Panc1 (cell line): ENCODE results near the gene PEX5. TPM values are rescaled to one million over a fixed set of nuclear protein-coding genes. Genes with fewer than 3 reads are reported as not detected.

Experiments used
- ATAC-seq: fragments of 200-7000 bp; cut with Tn5 transposase; 2 replicates; pipeline ENCODE4 v1.9.1; 2020; ENCODE audit warnings: mild to moderate bottlenecking, moderate library complexity
- BruUV-seq: library from RNA; stranded (reverse); fragments of 400-500 nt; replicated peaks from 2 replicates; lab custom pipeline; 2021; lab: Mats Ljungman, UMichigan
- CTCF ChIA-PET: fragments of 300-600 bp; sonication (Branson Sonifier 250); formaldehyde crosslinking; loops from one replicate; lab custom pipeline; 2022; ENCODE audit warnings: antibody characterized with exemption; lab: Charles Lee
- POLR2A ChIA-PET: fragments of 300-600 bp; sonication (Branson Sonifier 250); formaldehyde crosslinking; loops from one replicate; lab custom pipeline; 2022; ENCODE audit warnings: antibody characterized with exemption; lab: Charles Lee
- DNase-seq: peaks from one replicate; pipeline ENCODE4 v3.0.0-alpha.2; 2010; ENCODE audit warnings: low read depth, low spot score
- H3K27ac ChIP-seq: 2 replicates; pipeline ENCODE4 v1.5.1; 2011; ENCODE audit warnings: mild to moderate bottlenecking, low read length, inconsistent platforms
- H3K27me3 ChIP-seq: fragments of 200-500 bp; sonication (Bioruptor generic); 2 replicates; pipeline ENCODE4 v1.6.0; 2014; ENCODE audit warnings: low read length, inconsistent platforms; ENCODE audit not compliant: control insufficient read depth, insufficient read depth
- H3K36me3 ChIP-seq: fragments of 200-500 bp; sonication (Bioruptor generic); 2 replicates; pipeline ENCODE4 v1.5.1; 2014; ENCODE audit warnings: inconsistent platforms, mild to moderate bottlenecking, low read length, moderate library complexity; ENCODE audit not compliant: control insufficient read depth, insufficient read depth
- H3K4me1 ChIP-seq: 2 replicates; pipeline ENCODE4 v1.5.1; 2011; ENCODE audit warnings: inconsistent platforms, mild to moderate bottlenecking, low read length, moderate library complexity; ENCODE audit not compliant: control insufficient read depth, insufficient read depth
- H3K4me3 ChIP-seq, 2 experiments: 2 replicates each; pipeline ENCODE4 v1.5.1; 2011 to 2012; ENCODE audit warnings: low read depth in 2 of 2, low read length in 2 of 2, mild to moderate bottlenecking in 2 of 2, inconsistent platforms in 1 of 2, moderate library complexity in 1 of 2
- H3K9me3 ChIP-seq: fragments of 200-500 bp; sonication (Bioruptor generic); 2 replicates; pipeline ENCODE4 v1.5.1; 2014; ENCODE audit warnings: low read depth, mild to moderate bottlenecking, inconsistent platforms, low read length, moderate library complexity; ENCODE audit not compliant: control insufficient read depth, insufficient read depth
- POLR2AphosphoS5 ChIP-seq: IDR thresholded peaks from 2 replicates; pipeline ENCODE4 v1.6.1; 2012; ENCODE audit warnings: mild to moderate bottlenecking, low read depth, low read length, moderate library complexity
- SIN3A ChIP-seq: IDR thresholded peaks from 2 replicates; pipeline ENCODE4 v1.6.1; 2012; ENCODE audit warnings: low read depth, mild to moderate bottlenecking, low read length, moderate library complexity, borderline replicate concordance; ENCODE audit not compliant: insufficient read depth
- TCF7L2 ChIP-seq: IDR thresholded peaks from 2 replicates; pipeline ENCODE4 v1.6.1; 2011; ENCODE audit warnings: mild to moderate bottlenecking, low read depth, low read length, inconsistent platforms
- in situ Hi-C: cut with HindIII; loops from 2 replicates; pipeline ENCODE4 v1.10.0; 2016; ENCODE audit warnings: low sequenced_read_pairs, low pct_unique_long_range_greater_than_20kb
- intact Hi-C: fragments of 100-400 bp; cut with micrococcal nuclease; formaldehyde crosslinking; loops from one replicate; pipeline ENCODE4 v1.10.0; 2022; ENCODE audit not compliant: unreplicated experiment
- total RNA-seq: library from RNA; stranded (reverse); gene quantifications from one replicate; pipeline ENCODE4 v1.2.1, GENCODE V29; 2021; ENCODE audit not compliant: unreplicated experiment
- TF ChIP-seq, protein P1 (sequence below), 2 experiments: IDR thresholded peaks; 2 replicates each; pipeline ENCODE4 v1.6.1; 2011 to 2012; ENCODE audit warnings: low read depth in 2 of 2, control low read depth in 1 of 2, low read length in 1 of 2, mild to moderate bottlenecking in 1 of 2, moderate library complexity in 1 of 2; ENCODE audit not compliant: insufficient read depth in 1 of 2
- TF ChIP-seq, protein P2 (sequence below): fragments of 450-650 bp; IDR thresholded peaks from 2 replicates; pipeline ENCODE4 v1.5.1; 2017; ENCODE audit warnings: mild to moderate bottlenecking

PEX5 gene
- total RNA-seq, 1 experiment from 2014 or later = 26.9 TPM

- Histone ChIP-seq H3K27me3 (no peaks in the 10 kb centered on the region), H3K9me3 (no peaks in the 10 kb centered on the region), H3K4me3 (no peak overlapping the region), H3K27ac (no peak overlapping the region), H3K36me3 (no peaks in the 10 kb centered on the region; the same call in 1 of the 2 replicates), H3K4me1 (no peaks in the 10 kb centered on the region)
- intact Hi-C loops = no loop called here
- BruUV-seq = no TSS peak
- CTCF ChIA-PET = no interaction called here
- ATAC-seq (no peak), DNase-seq (no peak)
- in situ Hi-C loops = no loop called here
- POLR2A ChIA-PET = no interaction called here
- TF ChIP-seq TCF7L2 (no peak), POLR2AphosphoS5 (no peak), SIN3A (no peak)
- TF ChIP-seq, protein P1, sequence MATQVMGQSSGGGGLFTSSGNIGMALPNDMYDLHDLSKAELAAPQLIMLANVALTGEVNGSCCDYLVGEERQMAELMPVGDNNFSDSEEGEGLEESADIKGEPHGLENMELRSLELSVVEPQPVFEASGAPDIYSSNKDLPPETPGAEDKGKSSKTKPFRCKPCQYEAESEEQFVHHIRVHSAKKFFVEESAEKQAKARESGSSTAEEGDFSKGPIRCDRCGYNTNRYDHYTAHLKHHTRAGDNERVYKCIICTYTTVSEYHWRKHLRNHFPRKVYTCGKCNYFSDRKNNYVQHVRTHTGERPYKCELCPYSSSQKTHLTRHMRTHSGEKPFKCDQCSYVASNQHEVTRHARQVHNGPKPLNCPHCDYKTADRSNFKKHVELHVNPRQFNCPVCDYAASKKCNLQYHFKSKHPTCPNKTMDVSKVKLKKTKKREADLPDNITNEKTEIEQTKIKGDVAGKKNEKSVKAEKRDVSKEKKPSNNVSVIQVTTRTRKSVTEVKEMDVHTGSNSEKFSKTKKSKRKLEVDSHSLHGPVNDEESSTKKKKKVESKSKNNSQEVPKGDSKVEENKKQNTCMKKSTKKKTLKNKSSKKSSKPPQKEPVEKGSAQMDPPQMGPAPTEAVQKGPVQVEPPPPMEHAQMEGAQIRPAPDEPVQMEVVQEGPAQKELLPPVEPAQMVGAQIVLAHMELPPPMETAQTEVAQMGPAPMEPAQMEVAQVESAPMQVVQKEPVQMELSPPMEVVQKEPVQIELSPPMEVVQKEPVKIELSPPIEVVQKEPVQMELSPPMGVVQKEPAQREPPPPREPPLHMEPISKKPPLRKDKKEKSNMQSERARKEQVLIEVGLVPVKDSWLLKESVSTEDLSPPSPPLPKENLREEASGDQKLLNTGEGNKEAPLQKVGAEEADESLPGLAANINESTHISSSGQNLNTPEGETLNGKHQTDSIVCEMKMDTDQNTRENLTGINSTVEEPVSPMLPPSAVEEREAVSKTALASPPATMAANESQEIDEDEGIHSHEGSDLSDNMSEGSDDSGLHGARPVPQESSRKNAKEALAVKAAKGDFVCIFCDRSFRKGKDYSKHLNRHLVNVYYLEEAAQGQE (IDR thresholded peaks at IDR 0.05; ENCODE audit: insufficient read depth in 1 of 2, low read depth in 2 of 2, low read length in 1 of 2) = no peak
- TF ChIP-seq, protein P2, sequence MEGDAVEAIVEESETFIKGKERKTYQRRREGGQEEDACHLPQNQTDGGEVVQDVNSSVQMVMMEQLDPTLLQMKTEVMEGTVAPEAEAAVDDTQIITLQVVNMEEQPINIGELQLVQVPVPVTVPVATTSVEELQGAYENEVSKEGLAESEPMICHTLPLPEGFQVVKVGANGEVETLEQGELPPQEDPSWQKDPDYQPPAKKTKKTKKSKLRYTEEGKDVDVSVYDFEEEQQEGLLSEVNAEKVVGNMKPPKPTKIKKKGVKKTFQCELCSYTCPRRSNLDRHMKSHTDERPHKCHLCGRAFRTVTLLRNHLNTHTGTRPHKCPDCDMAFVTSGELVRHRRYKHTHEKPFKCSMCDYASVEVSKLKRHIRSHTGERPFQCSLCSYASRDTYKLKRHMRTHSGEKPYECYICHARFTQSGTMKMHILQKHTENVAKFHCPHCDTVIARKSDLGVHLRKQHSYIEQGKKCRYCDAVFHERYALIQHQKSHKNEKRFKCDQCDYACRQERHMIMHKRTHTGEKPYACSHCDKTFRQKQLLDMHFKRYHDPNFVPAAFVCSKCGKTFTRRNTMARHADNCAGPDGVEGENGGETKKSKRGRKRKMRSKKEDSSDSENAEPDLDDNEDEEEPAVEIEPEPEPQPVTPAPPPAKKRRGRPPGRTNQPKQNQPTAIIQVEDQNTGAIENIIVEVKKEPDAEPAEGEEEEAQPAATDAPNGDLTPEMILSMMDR = no peak
These were observed 20.5 kb downstream of the PEX5 start for GRCh38 chr12:7209958-7210357.

DNA sequence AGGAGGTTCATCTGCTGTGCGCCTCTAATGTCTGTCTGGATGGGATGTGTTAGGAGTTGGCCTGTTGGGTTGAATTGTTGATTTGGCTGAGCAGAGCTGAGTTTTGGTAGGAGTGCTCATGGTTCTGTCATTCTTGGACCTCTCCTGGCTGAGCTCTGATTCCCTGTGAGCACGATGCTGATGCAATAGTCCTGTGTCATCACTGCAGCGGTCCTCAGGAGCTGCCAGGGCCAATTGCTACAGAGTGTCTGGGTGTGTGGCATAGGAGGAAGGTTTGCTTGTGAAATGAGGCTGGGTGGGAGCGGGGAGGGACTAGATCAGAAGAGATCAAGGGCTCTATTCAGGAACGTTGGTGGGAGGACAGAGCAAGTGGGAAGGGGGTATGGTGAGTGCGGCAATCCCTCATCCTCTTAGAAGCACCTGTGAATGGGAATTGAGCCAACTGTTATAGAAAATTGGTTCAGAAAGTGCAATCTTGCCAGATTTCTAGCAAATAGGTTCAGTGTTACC lies 21.2 kb downstream of the PEX5 start:
- Histone ChIP-seq H3K4me3 (no peak overlapping the region), H3K9me3 (no peaks in the 10 kb centered on the region), H3K27me3 (no peaks in the 10 kb centered on the region), H3K36me3 (no peaks in the 10 kb centered on the region; the same call in 1 of the 2 replicates), H3K4me1 (no peaks in the 10 kb centered on the region), H3K27ac (no peak overlapping the region)
- ChIA-PET POLR2A (no interaction called here), CTCF (no interaction called here)
- no peak for TF ChIP-seq POLR2AphosphoS5
- no peak for TF ChIP-seq SIN3A
- TF ChIP-seq TCF7L2 = no peak
- TF ChIP-seq, protein P2 = no peak
- TF ChIP-seq, protein P1 (IDR thresholded peaks at IDR 0.05; ENCODE audit: insufficient read depth in 1 of 2, low read depth in 2 of 2, low read length in 1 of 2) = no peak
- ATAC-seq (no peak), DNase-seq (no peak)
- intact Hi-C loops = no loop called here
- BruUV-seq = TSS peak; percentile 87
- in situ Hi-C loops = no loop called here
